PC-9 (cell line): ENCODE measurements around the gene FAM117B.

Experiments
- CTCF ChIP-seq: fragments of 200-600 bp; sonication (generic); conservative IDR thresholded peaks from 2 replicates; pipeline ENCODE4 v1.6.1; 2017; ENCODE audit warnings: mixed run types, antibody characterized with exemption, mild to moderate bottlenecking, moderate library complexity
- EZH2 ChIP-seq: fragments of 200-600 bp; sonication (generic); IDR thresholded peaks from 2 replicates; pipeline ENCODE4 v1.8.0; 2017; ENCODE audit warnings: antibody characterized with exemption, low read depth

- TF ChIP-seq CTCF (no peak), EZH2 (no peak)
Measured at GRCh38 chr2:202609381-202610145, 25.2 kb upstream of the FAM117B start.
